Measurements from ENCODE around the gene FAM228A.

The FAM228A gene

GRCh38 chr2:24228470-24228869, 53.6 kb downstream of the FAM228A start:
- no peak for DNase-seq

- peak; percentile 65 for DNase-seq
Observed at GRCh38 chr2:24231461-24231881, 56.6 kb downstream of the FAM228A start.

DNA sequence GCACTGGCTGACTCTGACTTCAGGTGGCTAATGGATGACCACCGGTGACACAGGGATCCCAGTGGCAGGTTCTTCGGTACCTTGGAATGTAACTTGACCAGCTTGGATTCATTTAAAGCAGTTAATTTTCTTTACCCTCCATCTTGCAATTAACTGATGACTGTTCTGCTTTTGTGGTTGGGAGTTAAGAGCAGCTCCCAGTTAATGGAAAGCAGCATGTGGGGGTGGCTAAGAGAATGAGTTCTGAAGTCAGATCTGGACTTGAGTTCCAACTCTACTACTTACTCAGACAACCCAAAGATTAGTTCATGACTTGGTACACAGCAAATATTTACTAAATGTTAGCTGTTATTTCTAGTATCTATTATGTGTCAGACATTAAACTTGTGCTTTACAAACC, 58.5 kb downstream of the FAM228A start:
- DNase-seq, result no peak

GRCh38 chr2:24237313-24237712, 62.5 kb downstream of the FAM228A start:
- DNase-seq, result no peak

- no peak for DNase-seq
Observed at GRCh38 chr2:24238158-24238557, 63.3 kb downstream of the FAM228A start.

GRCh38 chr2:24239553-24239952, 64.7 kb downstream of the FAM228A start:
- DNase-seq, result no peak
